HG02973 (cell line): ENCODE results near the gene USP25.

Source experiments
- ATAC-seq: cut with Tn5 transposase; IDR thresholded peaks from one replicate; pipeline ENCODE4 v1.9.1; 2021; ENCODE audit warnings: moderate library complexity; ENCODE audit not compliant: unreplicated experiment

Gene USP25, protein sequence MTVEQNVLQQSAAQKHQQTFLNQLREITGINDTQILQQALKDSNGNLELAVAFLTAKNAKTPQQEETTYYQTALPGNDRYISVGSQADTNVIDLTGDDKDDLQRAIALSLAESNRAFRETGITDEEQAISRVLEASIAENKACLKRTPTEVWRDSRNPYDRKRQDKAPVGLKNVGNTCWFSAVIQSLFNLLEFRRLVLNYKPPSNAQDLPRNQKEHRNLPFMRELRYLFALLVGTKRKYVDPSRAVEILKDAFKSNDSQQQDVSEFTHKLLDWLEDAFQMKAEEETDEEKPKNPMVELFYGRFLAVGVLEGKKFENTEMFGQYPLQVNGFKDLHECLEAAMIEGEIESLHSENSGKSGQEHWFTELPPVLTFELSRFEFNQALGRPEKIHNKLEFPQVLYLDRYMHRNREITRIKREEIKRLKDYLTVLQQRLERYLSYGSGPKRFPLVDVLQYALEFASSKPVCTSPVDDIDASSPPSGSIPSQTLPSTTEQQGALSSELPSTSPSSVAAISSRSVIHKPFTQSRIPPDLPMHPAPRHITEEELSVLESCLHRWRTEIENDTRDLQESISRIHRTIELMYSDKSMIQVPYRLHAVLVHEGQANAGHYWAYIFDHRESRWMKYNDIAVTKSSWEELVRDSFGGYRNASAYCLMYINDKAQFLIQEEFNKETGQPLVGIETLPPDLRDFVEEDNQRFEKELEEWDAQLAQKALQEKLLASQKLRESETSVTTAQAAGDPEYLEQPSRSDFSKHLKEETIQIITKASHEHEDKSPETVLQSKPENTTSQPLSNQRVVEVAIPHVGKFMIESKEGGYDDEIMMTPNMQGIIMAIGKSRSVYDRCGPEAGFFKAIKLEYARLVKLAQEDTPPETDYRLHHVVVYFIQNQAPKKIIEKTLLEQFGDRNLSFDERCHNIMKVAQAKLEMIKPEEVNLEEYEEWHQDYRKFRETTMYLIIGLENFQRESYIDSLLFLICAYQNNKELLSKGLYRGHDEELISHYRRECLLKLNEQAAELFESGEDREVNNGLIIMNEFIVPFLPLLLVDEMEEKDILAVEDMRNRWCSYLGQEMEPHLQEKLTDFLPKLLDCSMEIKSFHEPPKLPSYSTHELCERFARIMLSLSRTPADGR

DNA sequence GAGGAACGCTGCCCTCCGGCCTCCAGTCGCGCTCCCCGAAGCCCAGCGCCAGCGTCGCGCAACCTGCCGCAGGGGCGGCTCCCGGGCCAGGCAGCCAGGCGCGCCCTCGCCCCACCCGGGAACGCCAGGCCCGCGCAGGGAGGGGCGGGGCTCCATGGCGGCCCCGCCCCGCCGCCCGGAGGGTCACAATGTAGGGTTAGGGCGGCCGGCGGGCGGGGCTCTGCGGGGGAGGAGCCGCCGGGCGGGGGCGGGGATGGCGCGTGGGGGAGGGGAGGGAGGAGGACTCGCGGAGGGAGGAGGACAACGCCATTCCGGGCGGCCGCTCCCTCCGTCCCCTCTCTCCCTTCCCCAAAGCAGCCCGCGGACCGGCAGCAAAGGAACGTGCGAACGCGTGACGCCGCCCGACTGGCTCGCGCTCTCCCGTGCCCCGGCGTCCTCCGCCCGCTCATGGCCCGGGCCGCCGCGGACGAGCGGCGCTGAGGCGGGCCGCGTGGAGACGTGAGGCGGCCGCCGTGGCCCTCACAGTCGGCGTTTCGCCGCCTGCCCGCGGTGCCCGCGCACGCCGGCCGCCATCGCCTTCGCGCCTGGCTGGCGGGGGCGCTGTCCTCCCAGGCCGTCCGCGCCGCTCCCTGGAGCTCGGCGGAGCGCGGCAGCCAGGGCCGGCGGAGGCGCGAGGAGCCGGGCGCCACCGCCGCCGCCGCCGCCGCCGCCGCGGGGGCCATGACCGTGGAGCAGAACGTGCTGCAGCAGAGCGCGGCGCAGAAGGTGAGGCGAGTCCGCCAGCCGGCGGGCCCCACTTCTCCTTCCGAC lies at the start of gene USP25:
TSS of gene USP25 (plus strand) at position 309 of the 810 bp plus-strand sequence. CDS start at position 721, 412 bp downstream.
- ATAC-seq: peak; percentile 59

DNA sequence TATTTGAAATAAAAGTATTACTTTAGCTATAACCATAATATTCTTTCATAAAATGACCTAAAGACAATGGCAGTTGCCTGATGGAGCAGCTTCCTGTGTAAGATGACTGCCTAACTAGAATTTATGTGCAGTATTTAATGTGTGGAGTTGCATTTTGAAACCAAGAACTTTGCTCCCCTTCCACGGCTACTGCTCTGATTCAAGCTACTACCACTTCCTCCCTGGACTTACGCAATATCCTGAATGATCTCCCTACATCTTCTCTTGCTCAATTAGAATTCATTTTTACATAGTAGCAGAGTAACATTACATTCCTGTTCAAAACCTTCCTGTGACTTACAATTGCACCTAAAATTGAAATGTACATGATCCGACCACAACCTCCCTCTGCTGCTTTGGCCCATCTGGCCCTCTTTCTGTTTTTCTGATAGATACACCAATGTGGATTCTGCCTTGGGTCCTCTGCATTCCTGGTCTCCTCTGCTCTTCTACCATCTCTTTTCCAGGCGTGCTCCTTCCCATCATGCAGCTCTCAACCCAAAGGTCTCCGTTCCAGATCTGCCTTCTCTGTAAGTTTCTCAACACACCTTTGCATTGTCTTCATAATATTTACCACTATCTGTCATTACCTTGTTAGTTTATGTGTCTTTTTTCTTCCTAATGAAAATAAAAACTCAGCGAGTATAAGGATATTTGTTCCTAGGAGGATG lies 47.4 kb upstream of the USP25 start:
- ATAC-seq: no peak

DNA sequence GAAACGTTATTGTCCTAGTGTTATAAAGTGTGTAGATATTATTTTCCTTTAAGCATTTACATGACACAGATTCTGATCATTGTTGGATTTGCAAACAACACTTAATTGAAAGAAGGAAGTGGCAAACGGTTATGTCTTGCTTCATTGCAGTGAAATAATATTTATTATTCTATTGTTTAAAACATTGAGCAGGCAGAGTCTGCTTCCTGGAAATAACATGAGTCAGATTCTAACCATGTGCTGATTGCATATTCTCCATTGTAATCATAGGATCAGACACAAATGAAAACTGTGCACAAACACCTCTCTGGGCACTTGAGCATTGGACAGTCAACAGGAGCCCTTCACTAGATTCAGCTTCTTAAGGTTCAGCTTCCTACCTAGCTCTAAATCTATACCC lies 46.8 kb upstream of the USP25 start:
- no peak for ATAC-seq

DNA sequence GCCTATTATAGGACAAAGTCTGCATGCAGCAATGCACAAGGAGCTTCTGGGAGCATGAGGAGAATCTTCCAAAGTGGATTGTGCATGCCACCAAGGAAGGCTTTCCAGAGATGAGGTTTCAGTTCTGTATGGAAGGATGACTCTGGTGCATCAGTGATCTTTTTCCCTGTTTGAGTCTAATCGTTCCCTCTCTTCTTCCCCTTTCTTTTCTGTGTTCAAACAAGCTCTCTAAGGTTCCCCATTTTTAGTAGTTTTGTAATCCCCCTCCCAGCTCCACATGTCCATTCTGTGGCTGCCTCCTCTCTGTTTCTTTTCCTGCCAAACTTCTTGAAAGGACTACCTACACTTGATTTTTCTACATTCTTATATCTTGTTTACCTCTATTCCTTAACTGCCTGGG lies 43.3 kb upstream of the USP25 start:
- ATAC-seq: no peak

DNA sequence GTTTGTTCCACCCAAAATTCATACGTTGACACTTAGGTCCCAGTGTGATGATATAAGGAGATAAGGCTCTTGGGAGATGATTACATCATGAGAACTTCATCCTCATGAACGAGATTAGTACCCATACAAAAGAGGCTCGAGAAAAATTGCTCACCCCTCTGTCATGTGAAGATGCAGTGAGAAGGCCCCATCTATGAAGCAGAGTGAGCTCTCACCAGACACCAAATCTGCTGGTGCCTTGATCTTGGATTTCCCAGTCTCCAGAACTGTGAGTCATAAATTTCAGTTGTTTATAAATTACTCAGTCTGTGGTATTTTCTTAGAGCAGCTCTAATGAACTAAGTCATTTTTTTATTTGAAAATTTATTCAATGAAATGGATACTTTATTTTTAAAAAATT lies 42.6 kb upstream of the USP25 start:
- ATAC-seq: no peak

DNA sequence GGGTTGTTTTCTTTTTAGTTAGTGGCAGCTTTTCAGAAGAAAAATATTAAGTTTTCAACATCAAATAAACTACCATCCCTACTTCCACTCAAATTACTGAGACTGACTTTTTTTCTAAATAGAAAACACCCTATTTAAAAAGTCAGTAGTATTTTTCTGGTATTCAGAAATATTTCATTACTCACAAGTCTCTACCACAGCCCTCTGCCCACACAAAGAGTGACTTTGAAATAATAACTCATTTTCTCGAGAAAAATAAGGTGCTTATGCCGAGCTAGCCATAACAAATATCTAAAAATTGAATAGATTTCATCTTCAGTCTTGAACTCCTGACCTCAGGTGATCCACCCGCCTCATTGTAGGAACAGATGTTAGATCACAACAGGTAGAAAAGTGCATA lies 41.8 kb upstream of the USP25 start:
- ATAC-seq: no peak

DNA sequence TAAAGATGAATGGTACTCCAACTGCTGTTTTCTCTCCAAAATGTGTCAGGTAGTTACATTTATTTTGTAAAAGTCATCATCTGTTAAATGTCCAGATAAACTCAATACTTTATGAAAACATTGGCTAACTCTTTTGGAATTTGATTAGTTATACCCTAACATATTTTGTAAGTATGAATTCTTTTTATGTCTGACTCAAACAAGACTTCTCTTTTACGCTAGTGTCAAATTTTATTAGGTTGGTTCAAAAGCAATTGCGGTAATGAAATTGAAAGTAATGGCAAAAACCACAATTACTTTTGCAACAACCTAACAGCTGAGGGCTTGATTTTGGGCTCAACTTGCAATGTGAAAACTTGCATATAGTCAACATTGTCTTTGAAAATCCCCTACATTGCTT lies 41.0 kb upstream of the USP25 start:
- ATAC-seq: no peak

DNA sequence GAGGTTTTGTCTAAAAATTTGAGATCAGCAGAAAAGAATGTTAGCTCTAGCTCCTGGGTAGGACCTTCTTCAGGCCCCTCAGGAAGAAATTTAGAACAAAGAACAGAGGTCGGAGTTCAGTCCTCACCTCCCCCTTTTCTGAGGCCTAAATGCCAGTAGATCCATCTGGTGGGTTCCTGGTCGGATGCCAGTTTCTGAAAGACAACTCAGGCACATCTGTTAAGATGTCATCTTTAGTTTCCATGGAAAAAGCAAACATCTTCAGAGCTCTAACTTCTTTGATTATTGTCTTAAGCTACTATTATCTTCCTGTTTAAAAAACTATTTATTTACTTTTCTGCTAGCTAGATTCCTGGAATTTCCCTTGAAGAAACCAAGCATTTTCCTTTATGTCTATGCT lies 37.1 kb upstream of the USP25 start:
- ATAC-seq: no peak

DNA sequence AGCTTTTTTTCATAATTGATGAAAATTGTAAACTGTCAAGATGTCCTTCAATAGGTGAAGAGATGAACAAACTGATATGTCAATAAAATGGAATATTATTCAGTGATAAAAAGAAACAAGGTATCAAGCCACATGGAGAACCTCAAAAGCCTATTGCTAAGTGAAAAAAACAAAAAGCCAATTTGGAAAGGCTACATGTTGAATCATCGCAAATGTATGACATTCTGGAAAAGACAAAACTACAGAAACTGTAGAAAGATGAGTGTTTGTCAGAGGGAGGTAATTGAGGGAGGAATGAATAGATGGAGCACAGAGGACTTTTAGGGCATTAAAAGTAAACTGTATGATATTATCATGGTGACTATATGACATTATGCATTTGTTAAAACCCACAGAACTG lies 34.5 kb upstream of the USP25 start:
- no peak for ATAC-seq

DNA sequence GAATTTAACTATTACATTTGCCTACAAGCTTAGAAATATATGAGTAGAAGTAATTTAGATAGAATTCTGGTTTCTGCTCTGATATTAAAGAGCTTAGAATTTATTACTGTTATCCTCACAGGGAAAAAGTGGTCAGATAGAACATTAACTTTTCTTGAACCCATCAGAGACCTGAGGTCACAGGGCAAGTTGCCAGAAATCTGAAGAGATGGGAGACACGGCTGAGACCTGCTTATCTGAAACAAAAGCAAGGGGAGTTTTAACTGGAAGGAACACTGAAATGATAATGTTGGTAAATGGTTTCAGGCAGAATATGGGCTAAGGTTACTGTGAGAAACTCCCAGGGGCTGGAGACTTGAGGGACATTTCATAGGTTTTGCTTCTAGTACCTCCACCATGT lies 28.0 kb upstream of the USP25 start:
- no peak for ATAC-seq

DNA sequence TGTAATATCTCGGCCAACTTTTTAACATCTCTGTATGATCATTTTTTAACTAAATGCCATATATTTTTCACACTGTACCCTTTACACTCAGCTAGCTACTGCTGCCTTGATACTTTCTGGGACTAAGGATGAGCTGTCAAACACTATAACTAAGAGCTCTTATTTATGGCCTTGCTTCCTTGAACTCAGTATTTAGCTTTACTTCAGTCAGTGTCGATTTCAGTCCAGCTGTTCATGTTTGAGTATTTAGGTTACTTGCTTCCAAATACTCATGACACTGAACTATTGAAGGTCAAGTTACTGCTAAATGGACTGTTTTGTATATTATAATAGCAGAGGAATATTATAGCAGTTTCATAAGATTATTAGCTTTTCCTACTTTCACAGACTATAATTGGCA lies 25.9 kb upstream of the USP25 start:
- no peak for ATAC-seq

DNA sequence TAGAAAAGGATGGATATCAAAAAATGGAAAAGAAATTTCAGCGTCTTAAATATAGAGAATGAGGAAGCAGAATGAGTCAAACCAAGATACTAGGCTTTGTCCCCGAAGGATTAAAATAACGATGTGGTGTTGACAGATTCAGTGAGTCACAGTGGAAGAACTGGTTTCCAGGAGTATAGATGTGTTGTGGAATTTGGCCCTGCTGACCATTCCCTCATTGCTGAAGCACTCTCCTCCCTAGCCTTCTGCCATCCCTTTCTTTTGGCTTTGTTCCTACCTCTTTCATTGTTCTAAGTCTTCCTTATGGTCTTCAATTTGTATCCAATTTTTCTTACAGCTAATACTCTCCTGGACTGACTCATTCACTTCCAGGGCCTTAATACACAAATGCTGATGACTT lies 23.1 kb upstream of the USP25 start:
- no peak for ATAC-seq

DNA sequence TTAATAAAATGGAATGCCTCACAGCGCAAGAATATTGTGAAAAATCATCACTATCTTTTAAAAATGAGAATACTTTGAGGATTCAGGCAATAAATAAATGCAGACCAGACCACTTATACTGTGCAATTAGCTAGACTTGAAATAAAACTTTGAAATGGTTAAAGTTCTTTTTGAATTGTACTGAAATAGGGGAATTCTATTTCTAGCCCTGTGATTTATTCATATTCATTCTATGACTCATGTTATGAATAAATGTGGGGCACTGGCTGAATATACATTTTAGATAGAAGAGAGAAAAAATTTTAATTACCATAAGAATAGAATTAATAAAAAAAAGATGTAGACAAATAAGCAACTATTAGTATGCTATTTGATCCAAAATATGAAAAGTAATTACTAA lies 16.4 kb upstream of the USP25 start:
- no peak for ATAC-seq

DNA sequence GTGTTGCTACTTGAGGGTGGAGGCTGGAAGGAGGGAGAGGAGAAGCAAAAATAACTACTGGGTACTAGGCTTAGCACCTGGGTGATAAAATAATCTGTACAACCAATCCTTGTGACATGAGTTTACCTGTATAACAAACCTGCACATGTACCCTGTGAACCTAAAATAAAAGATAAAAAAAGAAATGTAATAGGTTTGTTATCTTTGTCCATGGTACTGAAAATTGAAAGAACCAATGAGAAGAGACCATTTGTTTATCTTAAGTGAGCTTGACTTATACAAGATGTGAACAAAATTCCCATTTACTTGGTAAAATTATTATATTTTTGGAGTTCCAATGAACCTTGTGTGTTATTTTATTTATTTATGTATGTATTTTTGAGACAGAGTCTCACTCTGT lies 11.1 kb upstream of the USP25 start:
- ATAC-seq: no peak

DNA sequence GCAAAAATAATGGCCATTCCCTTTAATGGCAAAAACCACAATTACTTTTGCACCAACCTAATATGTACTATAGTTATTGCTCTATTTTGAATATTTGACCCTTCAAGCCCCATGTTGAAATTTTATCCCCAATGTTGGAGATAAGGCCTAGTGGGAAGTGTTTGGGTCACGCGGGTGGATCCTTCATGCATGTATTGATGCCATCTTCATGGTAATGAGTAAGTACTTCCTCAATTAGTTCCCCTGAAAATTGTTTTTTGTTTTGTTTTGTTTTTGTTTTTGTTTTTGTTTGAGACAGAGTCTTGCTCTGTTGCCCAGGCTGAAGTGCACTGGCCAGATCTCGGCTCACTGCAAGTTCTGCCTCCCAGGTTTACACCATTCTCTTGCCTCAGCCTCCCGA lies 9.8 kb upstream of the USP25 start:
- no peak for ATAC-seq

DNA sequence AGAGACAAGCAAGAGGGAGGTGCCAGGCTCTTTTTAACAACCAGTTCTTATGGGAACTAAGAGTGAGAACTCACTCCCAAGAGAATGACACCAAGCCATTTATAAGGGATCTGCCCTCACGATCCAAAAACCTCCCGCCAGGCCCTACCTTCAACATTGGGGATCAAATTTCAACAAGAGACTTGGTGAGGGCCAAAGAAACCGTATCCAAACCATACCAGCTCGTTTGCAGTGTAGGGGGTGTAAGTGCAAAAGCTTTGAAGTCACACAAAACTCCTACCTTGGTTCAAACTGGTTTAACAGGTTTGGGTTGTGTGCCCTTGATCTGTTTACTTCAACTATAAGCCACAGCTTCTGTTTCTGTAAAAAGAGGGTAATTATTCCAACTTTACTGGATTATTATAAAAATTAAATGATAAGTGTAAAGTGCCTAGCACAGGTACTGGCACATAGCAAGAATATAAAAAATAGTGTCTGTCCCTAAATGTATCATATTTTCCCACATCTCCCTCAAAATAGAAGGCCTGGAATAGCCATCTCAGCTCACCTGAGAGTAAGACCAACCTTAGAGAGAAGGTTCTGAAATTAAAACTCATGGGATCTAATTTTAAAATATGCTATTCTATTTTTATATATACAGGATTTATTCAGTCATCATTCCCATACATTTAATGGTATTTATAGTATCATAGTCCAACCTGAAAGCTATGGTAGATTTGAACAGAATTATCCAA lies 7.0 kb upstream of the USP25 start:
- no peak for ATAC-seq

DNA sequence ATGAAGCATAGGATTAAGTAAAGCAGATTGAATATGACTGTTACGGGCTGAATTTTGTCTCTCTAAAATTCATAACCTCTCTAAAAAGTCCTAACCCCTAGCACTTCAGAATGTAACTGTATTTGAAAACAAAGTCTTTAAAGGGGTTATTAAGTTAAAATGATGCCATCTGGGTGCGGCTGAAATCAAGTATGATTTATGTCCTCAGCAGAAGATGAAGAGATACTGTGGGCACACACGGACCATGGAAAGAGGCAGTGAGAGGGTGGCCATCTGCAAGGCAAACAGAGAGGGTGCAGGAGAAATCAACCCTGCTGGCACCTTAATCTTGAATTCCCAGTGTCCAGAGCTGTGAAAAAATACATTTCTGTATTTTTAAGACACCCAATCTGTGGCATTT lies 3.8 kb upstream of the USP25 start:
- ATAC-seq: no peak

DNA sequence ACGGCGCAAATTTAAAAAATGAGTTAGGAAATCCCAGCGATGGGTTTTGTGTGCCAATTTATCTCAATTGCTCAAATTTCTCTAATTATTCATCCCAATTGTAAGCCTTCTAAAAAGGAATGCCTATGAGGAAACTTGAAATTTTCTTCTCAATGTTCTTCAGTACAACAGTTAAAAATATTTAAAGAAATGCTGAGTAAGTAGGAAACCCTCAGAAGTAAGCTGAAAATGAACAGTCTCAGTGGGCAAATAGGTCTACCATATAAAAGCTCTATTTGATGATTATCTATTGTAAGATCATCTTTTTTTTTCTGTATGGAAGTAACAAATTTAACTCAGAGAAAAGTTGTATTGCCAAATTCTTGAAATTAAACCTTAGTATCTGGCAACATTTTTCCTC lies 1.7 kb upstream of the USP25 start:
- ATAC-seq: no peak

DNA sequence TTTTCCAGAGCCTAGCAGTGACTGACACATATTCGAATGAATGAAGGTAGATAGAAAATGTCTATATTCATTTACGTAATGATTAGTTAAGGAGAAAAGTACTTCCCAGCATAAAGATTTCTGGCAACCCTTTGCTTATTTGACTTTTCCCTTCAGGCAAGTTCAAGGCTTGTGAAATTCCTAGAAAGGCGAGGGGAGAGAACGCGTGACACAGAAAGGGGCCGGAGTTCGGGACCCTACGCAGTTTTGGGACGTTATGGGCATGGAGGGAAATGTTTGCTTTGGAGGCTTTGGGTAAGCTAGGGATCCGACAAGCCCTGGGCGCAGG lies 472 bp upstream of the USP25 start:
- no peak for ATAC-seq
